K562 (cell line): ENCODE results near the gene TMED4. TPM values are rescaled to one million over a fixed set of nuclear protein-coding genes. Genes with fewer than 3 reads are reported as not detected.
A peak's percentile ranks its signal among the peaks of the same experiment; 100 is the strongest.

Experiments used
- ATAC-seq: fragments of 200-7000 bp; cut with Tn5 transposase; 3 replicates; pipeline ENCODE4 v1.9.1; 2020; ENCODE audit warnings: moderate library complexity
- BruUV-seq: library from RNA; stranded (reverse); fragments of 400-500 nt; replicated peaks from 2 replicates; lab custom pipeline; 2021; lab: Mats Ljungman, UMichigan
- CTCF ChIA-PET: fragments of 300-600 bp; formaldehyde crosslinking; extraction: SDS; loops from one replicate; lab custom pipeline; 2021; ENCODE audit warnings: low intra/inter-chr PET ratio; lab: Yijun Ruan, JAX
- POLR2A ChIA-PET: fragments of 300-600, 350-650 bp; sonication (Branson Sonifier 250); formaldehyde crosslinking; extraction: SDS; loops from one replicate; lab custom pipeline; 2021; ENCODE audit warnings: antibody characterized with exemption, inconsistent platforms; lab: Yijun Ruan, JAX
- DNase-seq, 4 experiments: peaks; one replicate each; pipeline versions ENCODE4 v3.0.0 to v3.0.0-alpha.2; 2011 to 2018; ENCODE audit warnings: low spot score in 3 of 4, mixed read lengths in 3 of 4; ENCODE audit errors: extremely low read depth in 1 of 4
- FAIRE-seq: peaks from 2 replicates; lab custom pipeline; 2011; peaks lifted over from hg19 to GRCh38; lab: Jason Lieb, UNC
- H2AFZ ChIP-seq: 2 replicates; pipeline ENCODE4 v1.6.0; 2011; ENCODE audit warnings: low read depth, low read length, control low read depth, inconsistent platforms
- H3K27ac ChIP-seq: fragments of 200-600 bp; 3 replicates; pipeline ENCODE4 v1.8.0; 2011; ENCODE audit warnings: low read depth, mild to moderate bottlenecking, control low read depth, inconsistent platforms, low read length, moderate library complexity, mixed read lengths; ENCODE audit errors: extremely low read depth
- H3K27me3 ChIP-seq, 2 experiments: fragments of 300-600 bp in 1 of 2; 2 replicates in 1 of 2; 3 replicates in 1 of 2; pipeline versions ENCODE4 v1.6.0 to v1.8.0; 2011; ENCODE audit warnings: inconsistent platforms in 2 of 2, low read length in 2 of 2, mild to moderate bottlenecking in 1 of 2, mixed read lengths in 1 of 2, moderate library complexity in 1 of 2; ENCODE audit not compliant: control insufficient read depth in 2 of 2, insufficient read depth in 2 of 2
- H3K36me3 ChIP-seq: fragments of 300-600 bp; 3 replicates; pipeline ENCODE4 v1.8.0; 2011; ENCODE audit warnings: mild to moderate bottlenecking, low read length, inconsistent platforms; ENCODE audit not compliant: control insufficient read depth, insufficient read depth
- H3K4me1 ChIP-seq, 2 experiments: fragments of 200-600 bp in 1 of 2; replicated peaks in 1 of 2; 2 replicates in 1 of 2; 3 replicates in 1 of 2; pipeline versions ENCODE4 v1.5.1 to v1.8.0; 2011; ENCODE audit warnings: inconsistent platforms in 2 of 2, low read length in 2 of 2, mild to moderate bottlenecking in 1 of 2, mixed read lengths in 1 of 2, moderate library complexity in 1 of 2; ENCODE audit not compliant: control insufficient read depth in 2 of 2, insufficient read depth in 2 of 2
- H3K4me2 ChIP-seq: 2 replicates; pipeline ENCODE4 v1.6.1; 2011; ENCODE audit warnings: low read length, control low read depth, inconsistent platforms, mixed read lengths; ENCODE audit not compliant: insufficient read depth
- H3K4me3 ChIP-seq: fragments of 200-600 bp; sonication (generic), shearing (Covaris generic); 2 replicates; pipeline ENCODE4 v1.5.1; 2016; ENCODE audit warnings: control low read depth, inconsistent platforms
- H3K79me2 ChIP-seq: fragments of 200-600 bp; 3 replicates; pipeline ENCODE4 v1.8.0; 2011; ENCODE audit warnings: low read length, inconsistent platforms; ENCODE audit not compliant: control insufficient read depth, insufficient read depth
- H3K9ac ChIP-seq, 2 experiments: 2 replicates each; pipeline versions ENCODE4 v1.6.0 to v1.6.1; 2011; ENCODE audit warnings: low read depth in 2 of 2, low read length in 2 of 2, control low read depth in 1 of 2, inconsistent platforms in 1 of 2, mild to moderate bottlenecking in 1 of 2, mixed read lengths in 1 of 2; ENCODE audit not compliant: insufficient read depth in 1 of 2
- H3K9me1 ChIP-seq: one replicate; pipeline ENCODE4 v1.6.0; 2011; ENCODE audit warnings: inconsistent platforms, mild to moderate bottlenecking, low read length, moderate library complexity; ENCODE audit not compliant: control insufficient read depth, insufficient read depth
- H3K9me3 ChIP-seq: replicated peaks from 2 replicates; pipeline ENCODE4 v1.5.1; 2011; ENCODE audit warnings: low read depth, low read length, inconsistent platforms; ENCODE audit not compliant: control insufficient read depth, insufficient read depth
- H4K20me1 ChIP-seq: replicated peaks from 2 replicates; pipeline ENCODE4 v1.6.1; 2011; ENCODE audit warnings: low read length, inconsistent platforms, mixed read lengths; ENCODE audit not compliant: control insufficient read depth, insufficient read depth
- EHMT2 ChIP-seq: fragments of 450-650 bp; IDR thresholded peaks from 2 replicates; pipeline ENCODE4 v1.6.1; 2018; ENCODE audit warnings: antibody characterized with exemption
- FOXA3 ChIP-seq, 2 experiments: fragments of 450-650 bp in 1 of 2; sonication (generic) in 1 of 2; formaldehyde crosslinking; IDR thresholded peaks in 1 of 2; conservative IDR thresholded peaks in 1 of 2; 2 replicates each; pipeline versions ENCODE4 v1.4.0 to v1.8.0; 2020 to 2022; ENCODE audit warnings: mild to moderate bottlenecking in 2 of 2, missing genetic modification reagents in 1 of 2
- PRDM10 ChIP-seq: fragments of 450-650 bp; IDR thresholded peaks from 2 replicates; pipeline ENCODE4 v1.6.1; 2018; ENCODE audit not compliant: partially characterized antibody
- SRSF1 ChIP-seq: fragments of 200-400 bp; formaldehyde crosslinking; IDR thresholded peaks from 2 replicates; pipeline ENCODE4 v1.6.1; 2017; ENCODE audit warnings: mild to moderate bottlenecking, low read depth, low read length, moderate library complexity
- SRSF3 ChIP-seq: fragments of 200-400 bp; formaldehyde crosslinking; IDR thresholded peaks from 2 replicates; pipeline ENCODE4 v1.6.1; 2016; ENCODE audit warnings: mild to moderate bottlenecking, low read length, moderate library complexity; ENCODE audit not compliant: insufficient read depth
- ZNF384 ChIP-seq: IDR thresholded peaks from 2 replicates; pipeline ENCODE4 v1.6.1; 2012; ENCODE audit warnings: low read depth, low read length, improper control_type of control experiment
- ZNF407 ChIP-seq: fragments of 450-650 bp; IDR thresholded peaks from 2 replicates; pipeline ENCODE4 v1.6.1; 2016; ENCODE audit warnings: low read depth
- in situ Hi-C: fragments of 300-500 bp; cut with MboI; formaldehyde crosslinking; loops from 4 replicates; pipeline ENCODE4 v1.15.0; 2018; ENCODE audit warnings: inconsistent platforms, mixed read lengths
- intact Hi-C: fragments of 100-400 bp; cut with micrococcal nuclease; formaldehyde crosslinking; loops from 2 replicates; pipeline ENCODE4 v1.14.2; 2022
- polyA plus RNA-seq, 8 experiments: library from polyadenylated mRNA; depleted of rRNA in 4 of 8; stranded (reverse) in 5 of 8; unstranded in 3 of 8; fragments of >200 nt; fragmentation: Nextera tagmentation in 2 of 8; fragmentation: Illumina TruSeq in 1 of 8; extraction: Ambion mirVana in 2 of 8; extraction: Trizol in 1 of 8; gene quantifications; 2 replicates each; pipeline versions ENCODE4 v1.2.1 to v1.2.3, GENCODE V29; 2011 to 2014; ENCODE audit warnings: inconsistent platforms in 1 of 8, missing spikeins in 1 of 8
- total RNA-seq, 7 experiments: library from RNA; depleted of rRNA in 6 of 7; stranded (reverse); fragments of >200 nt in 6 of 7; fragmentation: Illumina TruSeq in 2 of 7; extraction: Trizol in 2 of 7; gene quantifications; 2 replicates each; pipeline versions ENCODE4 v1.2.1 to v1.2.3, GENCODE V29; 2011 to 2021; ENCODE audit warnings: low replicate concordance in 1 of 7

Gene TMED4
- total and polyA plus RNA-seq, 9 of the 15 experiments (the other 6 are each of a cell fraction or from before 2014, with no cell fraction given): 20.3 to 64.0 (median 42.1) TPM

- no peak overlapping the region for H2AFZ ChIP-seq
- H4K20me1 ChIP-seq: no peaks in the 10 kb centered on the region
- peak overlapping the region; percentile 75 for H3K4me3 ChIP-seq
- H3K4me2 ChIP-seq: peak overlapping the region; percentile 97
- peaks cover 69% of the 10 kb centered on the region for H3K36me3 ChIP-seq
- no TSS peak for BruUV-seq
- H3K4me1 ChIP-seq: peaks cover 18 to 19% of the 10 kb centered on the region in 2 experiments; a peak in 4 of 5 replicates
- FAIRE-seq (no peak), DNase-seq (peak in 1 of 4 experiments; percentile 14), ATAC-seq (no peak)
- TF ChIP-seq EHMT2 (no peak), PRDM10 (no peak), SRSF1 (no peak), ZNF384 (no peak), SRSF3 (no peak), ZNF407 (no peak), FOXA3 (CRISPR knock-in tag; conservative IDR thresholded peaks at IDR 0.05 in 1 of 2, IDR thresholded peaks at IDR 0.05 in 1 of 2) (no peak)
- peak overlapping the region; percentile 97 to 98; a peak in 2 of 4 replicates for H3K9ac ChIP-seq
- in situ Hi-C loops (no loop called here), intact Hi-C loops (no loop called here)
- no peaks in the 10 kb centered on the region for H3K9me3 ChIP-seq
- peaks cover 59% of the 10 kb centered on the region for H3K79me2 ChIP-seq
- 0 out of 3 replicates have a peak overlapping the region, but pooled peaks have one; percentile 85 for H3K27ac ChIP-seq
- H3K27me3 ChIP-seq: no peaks in the 10 kb centered on the region
- ChIA-PET CTCF (no interaction called here), POLR2A (interaction anchor here (0.6 to 4.3 kb wide), 6 partner anchors 10 to 273 kb away, joined by 3 to 38 read pairs (median 4); partner anchors contain the start of gene H2AZ2)
- no peaks in the 10 kb centered on the region for H3K9me1 ChIP-seq
Observed at GRCh38 chr7:44575054-44575453, 7.0 kb downstream of the TMED4 start.
